Transverse colon (tissue), 4 donors: ENCODE data around the gene SBK2. TPM values are rescaled to one million over a fixed set of nuclear protein-coding genes. Genes with fewer than 3 reads are reported as not detected.

Source experiments
- DNase-seq: peaks from one replicate; pipeline ENCODE4 v3.0.0-alpha.2; 2019
- H3K27ac ChIP-seq, 4 donors: fragments of 200-600 bp; sonication (generic); 2 replicates each; pipeline ENCODE4 v1.5.1; 2016 to 2018; ENCODE audit warnings: inconsistent platforms in 4 of 4
- H3K27me3 ChIP-seq: fragments of 200-600 bp; sonication (generic); 2 replicates; pipeline ENCODE4 v1.5.1; 2017; ENCODE audit warnings: inconsistent platforms
- H3K36me3 ChIP-seq, 4 donors: fragments of 200-600 bp; sonication (generic); 2 replicates each; pipeline ENCODE4 v1.5.1; 2017 to 2019; ENCODE audit warnings: inconsistent platforms in 4 of 4
- H3K4me1 ChIP-seq, 4 donors: fragments of 200-600 bp; sonication (generic); 2 replicates each; pipeline ENCODE4 v1.5.1; 2017 to 2020; ENCODE audit warnings: inconsistent platforms in 4 of 4
- H3K4me3 ChIP-seq, 4 donors: fragments of 200-600 bp; sonication (generic); 1 replicate in 1 of 4; 2 replicates in 3 of 4; pipeline versions ENCODE4 v1.5.1 to v1.6.1; 2017 to 2019; ENCODE audit warnings: inconsistent platforms in 4 of 4
- H3K9me3 ChIP-seq, 2 donors: fragments of 200-600 bp; sonication (generic); 2 replicates each; pipeline ENCODE4 v1.5.1; 2017 to 2019; ENCODE audit warnings: inconsistent platforms in 2 of 2
- EP300 ChIP-seq: sonication (generic); formaldehyde crosslinking; IDR thresholded peaks from one replicate; pipeline ENCODE4 v1.6.1; 2017; ENCODE audit warnings: antibody characterized with exemption, low read depth
- POLR2A ChIP-seq: fragments of 450-650 bp; IDR thresholded peaks from one replicate; pipeline ENCODE4 v1.6.1; 2016; ENCODE audit warnings: antibody characterized with exemption, mild to moderate bottlenecking, moderate library complexity
- POLR2AphosphoS5 ChIP-seq, 3 donors: sonication (generic); formaldehyde crosslinking; IDR thresholded peaks; one replicate each; pipeline ENCODE4 v1.6.1; 2016; ENCODE audit warnings: antibody characterized with exemption in 3 of 3
- WGBS, 2 donors: methylation state at CpG; one replicate each; pipeline ENCODE4 v1.1.5; 2018; ENCODE audit warnings: low coverage in 1 of 2; 5-methylcytosine and 5-hydroxymethylcytosine counted together
- in situ Hi-C, 4 donors: fragments of 200-750 bp; cut with MboI; loops; one replicate each; pipeline versions ENCODE4 v1.15.0 to v1.15.1; 2017; ENCODE audit warnings: low sequenced_read_pairs in 3 of 4, low pct_ligation_motif_present in 1 of 4, low pct_unique_long_range_greater_than_20kb in 1 of 4
- intact Hi-C: fragments of 100-400 bp; cut with DNase I; formaldehyde crosslinking; loops from one replicate; pipeline ENCODE4 v1.15.1; 2023; ENCODE audit warnings: low total_unique reads
- total RNA-seq, 4 donors: library from RNA; depleted of rRNA; stranded (reverse); fragments of >200 nt; gene quantifications; one replicate each; pipeline ENCODE4 v1.1.0, GENCODE V29; 2016
- TF ChIP-seq, protein P1 (sequence below), 5 experiments: fragments of 200-600 bp in 3 of 5; fragments of 450-650 bp in 2 of 5; sonication (generic) in 3 of 5; IDR thresholded peaks; 1 replicate in 2 of 5; 2 replicates in 3 of 5; pipeline ENCODE4 v1.5.1; 2016 to 2017; ENCODE audit warnings: antibody characterized with exemption in 5 of 5, inconsistent platforms in 3 of 5, mild to moderate bottlenecking in 2 of 5, moderate library complexity in 1 of 5

Gene SBK2
- total RNA-seq, 4 donors from 2014 or later, result not detected

- no peak for TF ChIP-seq EP300
- no peak for TF ChIP-seq POLR2AphosphoS5 (IDR thresholded peaks at IDR 0.05)
- TF ChIP-seq, protein P1, sequence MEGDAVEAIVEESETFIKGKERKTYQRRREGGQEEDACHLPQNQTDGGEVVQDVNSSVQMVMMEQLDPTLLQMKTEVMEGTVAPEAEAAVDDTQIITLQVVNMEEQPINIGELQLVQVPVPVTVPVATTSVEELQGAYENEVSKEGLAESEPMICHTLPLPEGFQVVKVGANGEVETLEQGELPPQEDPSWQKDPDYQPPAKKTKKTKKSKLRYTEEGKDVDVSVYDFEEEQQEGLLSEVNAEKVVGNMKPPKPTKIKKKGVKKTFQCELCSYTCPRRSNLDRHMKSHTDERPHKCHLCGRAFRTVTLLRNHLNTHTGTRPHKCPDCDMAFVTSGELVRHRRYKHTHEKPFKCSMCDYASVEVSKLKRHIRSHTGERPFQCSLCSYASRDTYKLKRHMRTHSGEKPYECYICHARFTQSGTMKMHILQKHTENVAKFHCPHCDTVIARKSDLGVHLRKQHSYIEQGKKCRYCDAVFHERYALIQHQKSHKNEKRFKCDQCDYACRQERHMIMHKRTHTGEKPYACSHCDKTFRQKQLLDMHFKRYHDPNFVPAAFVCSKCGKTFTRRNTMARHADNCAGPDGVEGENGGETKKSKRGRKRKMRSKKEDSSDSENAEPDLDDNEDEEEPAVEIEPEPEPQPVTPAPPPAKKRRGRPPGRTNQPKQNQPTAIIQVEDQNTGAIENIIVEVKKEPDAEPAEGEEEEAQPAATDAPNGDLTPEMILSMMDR (IDR thresholded peaks at IDR 0.05), result no peak
- no peak for TF ChIP-seq POLR2A
These were observed 44.9 kb upstream of the SBK2 start for GRCh38 chr19:55581823-55582223.

GRCh38 chr19:55581145-55581822 lies 44.4 kb upstream of the SBK2 start:
- 31 to 33% methylated on average over 3 to 12 of the region's 12 CpGs for WGBS, 2 donors
- H3K4me3 ChIP-seq, result peak overlapping the region; percentile 71 to 95 (median 86)
- DNase-seq, result no peak
- H3K27me3 ChIP-seq, result peaks cover 5% of the 10 kb centered on the region
- H3K27ac ChIP-seq, result peak overlapping the region; percentile 86 to 94 (median 90)
- intact Hi-C loops (loop anchor here (2.0 to 10.0 kb wide), 2 partner anchors 62 to 66 kb away; partner anchors contain the start of gene ZNF581), in situ Hi-C loops (no loop called here)
- peaks cover 0 to 6% (median 0%) of the 10 kb centered on the region in 4 donors for H3K36me3 ChIP-seq
- H3K9me3 ChIP-seq, result no peaks in the 10 kb centered on the region
- H3K4me1 ChIP-seq, result peaks cover 4 to 34% (median 27%) of the 10 kb centered on the region in 4 donors
- TF ChIP-seq POLR2AphosphoS5 (IDR thresholded peaks at IDR 0.05) (no peak), EP300 (no peak), POLR2A (no peak)
- TF ChIP-seq, protein P1 (IDR thresholded peaks at IDR 0.05), result no peak

More at GRCh38 chr19:55581823-55582223, 44.9 kb upstream of the SBK2 start:
- H3K27me3 ChIP-seq, result peaks cover 5% of the 10 kb centered on the region
- no peak overlapping the region for H3K4me3 ChIP-seq
- in situ Hi-C loops (no loop called here), intact Hi-C loops (loop anchor here (2.0 to 10.0 kb wide), 2 partner anchors 61 to 67 kb away; partner anchors contain the start of gene ZNF581)
- peaks cover 6 to 40% (median 32%) of the 10 kb centered on the region in 4 donors for H3K4me1 ChIP-seq
- 14 to 19% methylated on average over 2 to 6 of the region's 6 CpGs for WGBS, 2 donors
- peaks cover 0 to 6% (median 0%) of the 10 kb centered on the region in 4 donors for H3K36me3 ChIP-seq
- H3K27ac ChIP-seq, result no peak overlapping the region
- DNase-seq, result no peak
- no peaks in the 10 kb centered on the region for H3K9me3 ChIP-seq

DNA sequence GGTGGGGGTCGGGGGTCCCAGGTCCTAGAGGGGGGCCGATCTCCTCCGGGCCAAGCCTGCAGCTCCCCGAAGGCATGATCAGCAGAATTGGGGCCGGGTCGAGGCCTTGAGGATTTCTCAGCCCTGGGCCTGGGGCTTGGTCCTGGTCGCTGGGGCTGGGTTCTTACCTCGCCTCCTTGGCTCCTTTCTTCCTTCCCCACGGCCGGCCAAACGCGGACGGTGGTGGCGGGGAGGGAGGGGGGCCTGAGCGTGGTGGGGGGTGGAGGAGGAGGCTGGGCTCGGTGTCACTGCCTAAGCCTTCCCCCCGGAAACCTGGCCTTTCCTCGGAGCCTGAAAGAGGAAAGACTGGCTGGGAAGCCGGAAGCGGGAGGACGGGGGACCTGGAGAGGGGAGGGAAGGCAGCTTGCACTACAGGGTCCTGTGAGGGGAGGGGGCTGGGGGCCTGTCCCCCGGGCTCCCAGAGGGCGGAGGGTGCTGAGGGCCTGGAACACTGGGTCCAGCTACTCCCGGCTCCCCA lies 43.8 kb upstream of the SBK2 start, which contains the start of gene ZNF579:
TSS of gene ZNF579 (minus strand) at position 221 of the 517 bp plus-strand sequence. CDS start 1,209 bp downstream, outside the sequence.
- peaks cover 0 to 28% (median 21%) of the 10 kb centered on the region in 4 donors for H3K4me1 ChIP-seq
- peak within 1 kb of the TSS; percentile 86 to 94 (median 90) for H3K27ac ChIP-seq
- intact Hi-C loops, result loop anchor here (2.0 to 10.0 kb wide), 2 partner anchors 62 to 66 kb away; partner anchors contain the start of gene ZNF581
- peaks cover under 1% of the 10 kb centered on the region for H3K27me3 ChIP-seq
- peak in 1 of 3 donors; percentile 35 for TF ChIP-seq POLR2AphosphoS5 (IDR thresholded peaks at IDR 0.05)
- TF ChIP-seq EP300, result no peak
- TF ChIP-seq POLR2A, result no peak
- no peaks in the 10 kb centered on the region for H3K9me3 ChIP-seq
- DNase-seq, result peak; percentile 90
- peak within 1 kb of the TSS; percentile 71 to 95 (median 86) for H3K4me3 ChIP-seq
- WGBS, 2 donors, result 2% methylated on average over 19 of the region's 24 CpGs; no CpG with 5 or more reads in 1 of the 2 donors
- H3K36me3 ChIP-seq, result peaks cover 0 to 6% (median 0%) of the 10 kb centered on the region in 4 donors
- in situ Hi-C loops, result no loop called here

- no peak for DNase-seq
- WGBS, 2 donors, result 9 to 27% methylated on average over 5 to 20 of the region's 20 CpGs
- Histone ChIP-seq H3K27ac (peak overlapping the region; percentile 86 to 94 (median 90)), H3K27me3 (no peaks in the 10 kb centered on the region), H3K9me3 (no peaks in the 10 kb centered on the region), H3K36me3 (peaks cover 0 to 6% (median 0%) of the 10 kb centered on the region in 4 donors), H3K4me1 (peaks cover 0 to 25% (median 17%) of the 10 kb centered on the region in 4 donors), H3K4me3 (peak overlapping the region; percentile 71 to 95 (median 86))
- intact Hi-C loops, result loop anchor here (2.0 to 10.0 kb wide), 2 partner anchors 63 to 65 kb away; partner anchors contain the start of gene ZNF581
- in situ Hi-C loops, result no loop called here
- no peak for TF ChIP-seq EP300
- TF ChIP-seq, protein P1 (IDR thresholded peaks at IDR 0.05), result no peak
- TF ChIP-seq POLR2A, result no peak
These were observed 43.1 kb upstream of the SBK2 start for GRCh38 chr19:55579766-55580621.
